Esophagus squamous epithelium (tissue), 4 donors: ENCODE measurements around the gene PRR15L.

Source experiments
- POLR2A ChIP-seq, 4 donors: fragments of 450-650 bp; IDR thresholded peaks; one replicate each; pipeline ENCODE4 v1.6.1; 2017; ENCODE audit warnings: antibody characterized with exemption in 4 of 4, mild to moderate bottlenecking in 4 of 4, moderate library complexity in 3 of 4
- TF ChIP-seq, protein P1 (sequence below), 6 experiments: fragments of 450-650 bp in 4 of 6; fragments of 200-600 bp in 2 of 6; sonication (generic) in 2 of 6; IDR thresholded peaks; one replicate each; pipeline ENCODE4 v1.5.1; 2016 to 2019; ENCODE audit warnings: antibody characterized with exemption in 6 of 6, mild to moderate bottlenecking in 4 of 6, moderate library complexity in 4 of 6

DNA sequence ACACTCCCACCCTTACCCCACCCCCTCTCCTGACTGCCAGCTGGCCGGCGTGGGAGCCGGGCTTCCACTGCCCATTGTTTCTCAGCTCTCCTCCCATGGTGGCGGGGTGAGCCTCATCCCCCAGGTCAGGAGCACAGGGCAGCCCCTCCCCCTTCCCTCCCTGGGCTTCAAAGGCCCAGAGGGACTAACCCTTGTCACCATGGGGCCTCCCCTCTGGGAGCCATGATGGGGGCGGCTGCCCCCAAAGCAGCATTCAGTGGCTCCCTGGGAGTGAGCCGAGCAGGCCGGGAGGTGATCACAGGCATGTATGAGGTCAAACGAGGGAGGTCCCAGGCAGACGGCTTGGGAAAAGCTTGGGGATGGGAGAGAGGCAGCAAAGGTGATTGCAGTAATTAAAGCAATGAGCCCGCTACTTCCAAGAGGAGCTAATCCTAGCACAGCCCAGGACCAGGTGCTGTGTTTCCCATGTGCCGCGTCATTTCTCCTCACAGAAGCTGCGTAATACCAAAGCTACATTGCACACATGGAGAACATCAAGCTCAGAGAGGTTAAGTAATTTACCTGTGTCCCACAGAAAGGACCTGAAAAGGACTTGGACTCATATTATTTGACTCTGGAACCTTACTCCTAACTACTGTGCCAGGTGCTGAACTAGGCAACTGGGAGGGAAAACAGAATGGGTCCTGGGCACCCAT is 37.7 kb upstream of the PRR15L start:
- TF ChIP-seq, protein P1, sequence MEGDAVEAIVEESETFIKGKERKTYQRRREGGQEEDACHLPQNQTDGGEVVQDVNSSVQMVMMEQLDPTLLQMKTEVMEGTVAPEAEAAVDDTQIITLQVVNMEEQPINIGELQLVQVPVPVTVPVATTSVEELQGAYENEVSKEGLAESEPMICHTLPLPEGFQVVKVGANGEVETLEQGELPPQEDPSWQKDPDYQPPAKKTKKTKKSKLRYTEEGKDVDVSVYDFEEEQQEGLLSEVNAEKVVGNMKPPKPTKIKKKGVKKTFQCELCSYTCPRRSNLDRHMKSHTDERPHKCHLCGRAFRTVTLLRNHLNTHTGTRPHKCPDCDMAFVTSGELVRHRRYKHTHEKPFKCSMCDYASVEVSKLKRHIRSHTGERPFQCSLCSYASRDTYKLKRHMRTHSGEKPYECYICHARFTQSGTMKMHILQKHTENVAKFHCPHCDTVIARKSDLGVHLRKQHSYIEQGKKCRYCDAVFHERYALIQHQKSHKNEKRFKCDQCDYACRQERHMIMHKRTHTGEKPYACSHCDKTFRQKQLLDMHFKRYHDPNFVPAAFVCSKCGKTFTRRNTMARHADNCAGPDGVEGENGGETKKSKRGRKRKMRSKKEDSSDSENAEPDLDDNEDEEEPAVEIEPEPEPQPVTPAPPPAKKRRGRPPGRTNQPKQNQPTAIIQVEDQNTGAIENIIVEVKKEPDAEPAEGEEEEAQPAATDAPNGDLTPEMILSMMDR (IDR thresholded peaks at IDR 0.05), result no peak
- TF ChIP-seq POLR2A (IDR thresholded peaks at IDR 0.05), result no peak
